IMR-90 (cell line): Measurements from ENCODE around the gene CCDC74B.
"Not testable (repeated sequence)": the region's sequence is repeated elsewhere in the genome, so short reads cannot be mapped to it uniquely, and the experiment has no call there.

Source experiments
- BHLHE40 ChIP-seq: fragments of 150-350 bp; IDR thresholded peaks from 2 replicates; pipeline ENCODE4 v1.6.1; 2016; ENCODE audit warnings: mild to moderate bottlenecking, low read depth, low read length
- FOS ChIP-seq: fragments of 150-350 bp; IDR thresholded peaks from 2 replicates; pipeline ENCODE4 v1.6.1; 2016; ENCODE audit warnings: low read depth, low read length
- POLR2A ChIP-seq: IDR thresholded peaks from 2 replicates; pipeline ENCODE4 v1.6.1; 2012; ENCODE audit warnings: mild to moderate bottlenecking, low read depth, low read length
- RAD21 ChIP-seq: IDR thresholded peaks from 2 replicates; pipeline ENCODE4 v1.6.1; 2012; ENCODE audit warnings: low read length, improper control_type of control experiment
- RFX5 ChIP-seq: IDR thresholded peaks from 2 replicates; pipeline ENCODE4 v1.8.0; 2012; ENCODE audit warnings: low read depth, mild to moderate bottlenecking, low read length, moderate library complexity
- TF ChIP-seq, protein P1 (sequence below): conservative IDR thresholded peaks from 2 replicates; pipeline ENCODE4 v1.5.1; 2012; ENCODE audit warnings: mild to moderate bottlenecking, low read depth, low read length, improper control_type of control experiment
- TF ChIP-seq, protein P2 (sequence below): fragments of 150-350 bp; IDR thresholded peaks from 2 replicates; pipeline ENCODE4 v1.6.1; 2016; ENCODE audit warnings: low read depth, mild to moderate bottlenecking, low read length, moderate library complexity, borderline replicate concordance

DNA sequence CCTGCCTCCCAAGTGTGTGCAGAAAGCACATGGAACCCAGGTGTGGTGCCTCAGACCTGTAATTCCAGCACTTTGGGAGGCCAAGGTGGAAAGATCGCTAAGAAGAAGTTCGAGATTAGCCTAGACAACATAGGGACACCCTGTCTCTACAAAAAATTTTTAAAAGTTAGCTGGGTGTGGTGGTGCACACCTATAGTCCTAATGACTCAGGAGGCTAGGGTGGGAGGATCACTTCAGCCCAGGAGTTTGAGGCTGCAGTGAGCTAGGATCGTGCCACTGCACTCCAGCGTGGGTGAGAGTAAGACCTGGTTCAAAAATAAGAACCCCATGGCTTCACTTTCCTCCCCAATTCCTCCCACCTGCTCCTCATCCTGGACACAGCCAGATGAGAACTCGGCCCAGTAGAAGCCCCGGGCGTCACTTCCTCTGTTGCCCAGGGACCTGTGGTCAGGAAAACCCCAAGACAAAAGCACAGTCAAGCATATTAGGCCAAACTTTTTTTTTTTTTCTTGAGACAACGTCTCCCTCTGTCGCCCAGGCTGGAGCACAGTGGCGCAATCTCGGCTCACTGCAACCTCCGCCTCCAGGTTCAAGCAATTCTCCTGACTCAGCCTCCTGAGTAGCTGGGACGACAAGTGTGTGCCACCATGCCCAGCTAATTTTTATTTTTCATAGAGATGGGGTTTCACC lies 13.1 kb upstream of the CCDC74B start:
- TF ChIP-seq, protein P1, sequence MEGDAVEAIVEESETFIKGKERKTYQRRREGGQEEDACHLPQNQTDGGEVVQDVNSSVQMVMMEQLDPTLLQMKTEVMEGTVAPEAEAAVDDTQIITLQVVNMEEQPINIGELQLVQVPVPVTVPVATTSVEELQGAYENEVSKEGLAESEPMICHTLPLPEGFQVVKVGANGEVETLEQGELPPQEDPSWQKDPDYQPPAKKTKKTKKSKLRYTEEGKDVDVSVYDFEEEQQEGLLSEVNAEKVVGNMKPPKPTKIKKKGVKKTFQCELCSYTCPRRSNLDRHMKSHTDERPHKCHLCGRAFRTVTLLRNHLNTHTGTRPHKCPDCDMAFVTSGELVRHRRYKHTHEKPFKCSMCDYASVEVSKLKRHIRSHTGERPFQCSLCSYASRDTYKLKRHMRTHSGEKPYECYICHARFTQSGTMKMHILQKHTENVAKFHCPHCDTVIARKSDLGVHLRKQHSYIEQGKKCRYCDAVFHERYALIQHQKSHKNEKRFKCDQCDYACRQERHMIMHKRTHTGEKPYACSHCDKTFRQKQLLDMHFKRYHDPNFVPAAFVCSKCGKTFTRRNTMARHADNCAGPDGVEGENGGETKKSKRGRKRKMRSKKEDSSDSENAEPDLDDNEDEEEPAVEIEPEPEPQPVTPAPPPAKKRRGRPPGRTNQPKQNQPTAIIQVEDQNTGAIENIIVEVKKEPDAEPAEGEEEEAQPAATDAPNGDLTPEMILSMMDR = not testable (repeated sequence)
- TF ChIP-seq RFX5, POLR2A, RAD21, FOS, BHLHE40: not testable (repeated sequence)
- TF ChIP-seq, protein P2, sequence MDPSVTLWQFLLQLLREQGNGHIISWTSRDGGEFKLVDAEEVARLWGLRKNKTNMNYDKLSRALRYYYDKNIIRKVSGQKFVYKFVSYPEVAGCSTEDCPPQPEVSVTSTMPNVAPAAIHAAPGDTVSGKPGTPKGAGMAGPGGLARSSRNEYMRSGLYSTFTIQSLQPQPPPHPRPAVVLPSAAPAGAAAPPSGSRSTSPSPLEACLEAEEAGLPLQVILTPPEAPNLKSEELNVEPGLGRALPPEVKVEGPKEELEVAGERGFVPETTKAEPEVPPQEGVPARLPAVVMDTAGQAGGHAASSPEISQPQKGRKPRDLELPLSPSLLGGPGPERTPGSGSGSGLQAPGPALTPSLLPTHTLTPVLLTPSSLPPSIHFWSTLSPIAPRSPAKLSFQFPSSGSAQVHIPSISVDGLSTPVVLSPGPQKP = not testable (repeated sequence)
